Activated CD4-positive, alpha-beta memory T cell treated with anti-CD3 and anti-CD28 coated beads for 36 hours (primary cell): ENCODE data around the gene RGL4. TPM values are rescaled to one million over a fixed set of nuclear protein-coding genes. Genes with fewer than 3 reads are reported as not detected.
"Not testable (repeated sequence)": the region's sequence is repeated elsewhere in the genome, so short reads cannot be mapped to it uniquely, and the experiment has no call there.

ENCODE experiments used
- CTCF ChIA-PET: fragments of 350-600 bp; sonication (Branson Sonifier 250); formaldehyde crosslinking; loops from one replicate; lab custom pipeline; 2021; ENCODE audit warnings: antibody characterized with exemption, inconsistent platforms; lab: Charles Lee
- POLR2A ChIA-PET: fragments of 350-600 bp; sonication (Branson Sonifier 250); formaldehyde crosslinking; loops from one replicate; lab custom pipeline; 2021; ENCODE audit warnings: antibody characterized with exemption; lab: Charles Lee
- DNase-seq: peaks from one replicate; pipeline ENCODE4 v3.0.0-alpha.2; 2020
- H3K27ac Mint-ChIP-seq: one replicate; pipeline ENCODE4 v1.8.0; 2021; ENCODE audit warnings: mixed read lengths
- H3K27me3 Mint-ChIP-seq: one replicate; pipeline ENCODE4 v1.8.0; 2021; ENCODE audit warnings: mixed read lengths
- H3K36me3 Mint-ChIP-seq: one replicate; pipeline ENCODE4 v1.8.0; 2021; ENCODE audit warnings: mixed read lengths
- H3K4me1 Mint-ChIP-seq: one replicate; pipeline ENCODE4 v1.8.0; 2021; ENCODE audit warnings: low read depth, mixed read lengths
- H3K4me3 Mint-ChIP-seq: one replicate; pipeline ENCODE4 v1.8.0; 2021; ENCODE audit warnings: mild to moderate bottlenecking, mixed read lengths
- H3K9me3 Mint-ChIP-seq: one replicate; pipeline ENCODE4 v1.8.0; 2021; ENCODE audit warnings: mixed read lengths
- intact Hi-C: fragments of 100-400 bp; cut with micrococcal nuclease; formaldehyde crosslinking; loops from one replicate; pipeline ENCODE4 v1.15.1; 2023
- total RNA-seq, 2 experiments: library from RNA; stranded (reverse); gene quantifications; one replicate each; pipeline ENCODE4 v1.2.3, GENCODE V29; 2021

The RGL4 gene, protein sequence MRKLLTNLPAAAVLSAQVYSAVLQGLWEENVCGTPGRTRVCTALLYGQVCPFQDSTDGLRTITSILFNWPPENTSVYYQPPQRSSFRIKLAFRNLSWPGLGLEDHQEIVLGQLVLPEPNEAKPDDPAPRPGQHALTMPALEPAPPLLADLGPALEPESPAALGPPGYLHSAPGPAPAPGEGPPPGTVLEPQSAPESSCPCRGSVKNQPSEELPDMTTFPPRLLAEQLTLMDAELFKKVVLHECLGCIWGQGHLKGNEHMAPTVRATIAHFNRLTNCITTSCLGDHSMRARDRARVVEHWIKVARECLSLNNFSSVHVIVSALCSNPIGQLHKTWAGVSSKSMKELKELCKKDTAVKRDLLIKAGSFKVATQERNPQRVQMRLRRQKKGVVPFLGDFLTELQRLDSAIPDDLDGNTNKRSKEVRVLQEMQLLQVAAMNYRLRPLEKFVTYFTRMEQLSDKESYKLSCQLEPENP
- total RNA-seq, result 1 to 10 TPM; 7.7 to 9.1 TPM

DNA sequence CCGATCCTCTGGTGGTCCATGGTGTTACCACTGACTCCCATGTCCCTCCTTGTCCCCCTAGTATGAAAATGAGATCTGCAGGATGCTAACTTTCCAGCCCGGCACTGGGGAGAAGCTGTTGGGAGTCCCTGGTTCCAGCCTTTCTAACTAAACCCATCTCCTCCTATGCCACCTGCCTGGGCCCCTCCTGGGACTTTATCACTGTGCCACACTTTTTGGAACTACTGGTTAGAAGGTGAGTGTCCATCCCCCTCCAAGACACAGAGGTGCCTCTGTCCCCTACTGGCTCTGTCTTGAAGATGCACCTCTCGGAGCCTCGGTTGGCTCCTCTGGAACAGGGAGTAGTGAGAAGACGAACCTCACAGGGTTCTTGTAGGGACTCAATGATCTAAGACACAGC lies at the start of gene RGL4:
Gene RGL4, plus strand, starts transcription at position 301 of the 400 bp plus-strand sequence. CDS start 1,018 bp downstream, outside the sequence.
- intact Hi-C loops, result no loop called here
- no peak within 1 kb of the TSS for H3K27ac Mint-ChIP-seq
- peaks cover 13% of the 10 kb centered on the region for H3K36me3 Mint-ChIP-seq
- no peaks in the 10 kb centered on the region for H3K9me3 Mint-ChIP-seq
- peaks cover 10% of the 10 kb centered on the region for H3K4me1 Mint-ChIP-seq
- ChIA-PET CTCF (no interaction called here), POLR2A (no interaction called here)
- no peak for DNase-seq
- H3K4me3 Mint-ChIP-seq, result no peak within 1 kb of the TSS
- H3K27me3 Mint-ChIP-seq, result no peaks in the 10 kb centered on the region

DNA sequence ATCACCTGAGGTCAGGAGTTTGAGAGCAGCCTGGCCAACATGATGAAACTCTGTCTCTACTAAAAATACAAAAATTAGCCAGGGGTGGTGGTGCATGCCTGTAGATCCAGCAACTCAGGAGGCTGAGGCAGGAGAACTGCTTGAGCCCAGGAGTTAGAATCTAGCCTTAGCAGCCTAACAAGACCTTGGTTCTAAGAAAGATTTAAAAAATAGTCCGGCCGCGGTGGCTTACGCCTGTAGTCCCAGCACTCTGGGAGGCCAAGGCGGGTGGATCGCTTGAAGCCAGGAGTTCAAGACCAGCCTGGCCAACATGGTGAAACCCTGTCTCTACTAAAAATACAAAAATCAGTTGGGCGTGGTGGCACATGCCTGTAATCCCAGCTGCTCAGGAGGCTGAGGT lies 44.3 kb upstream of the RGL4 start:
- H3K36me3 Mint-ChIP-seq, CTCF ChIA-PET, H3K4me3 Mint-ChIP-seq, POLR2A ChIA-PET, H3K27me3 Mint-ChIP-seq, H3K9me3 Mint-ChIP-seq, intact Hi-C loops, H3K27ac Mint-ChIP-seq, DNase-seq, H3K4me1 Mint-ChIP-seq: not testable (repeated sequence)

DNA sequence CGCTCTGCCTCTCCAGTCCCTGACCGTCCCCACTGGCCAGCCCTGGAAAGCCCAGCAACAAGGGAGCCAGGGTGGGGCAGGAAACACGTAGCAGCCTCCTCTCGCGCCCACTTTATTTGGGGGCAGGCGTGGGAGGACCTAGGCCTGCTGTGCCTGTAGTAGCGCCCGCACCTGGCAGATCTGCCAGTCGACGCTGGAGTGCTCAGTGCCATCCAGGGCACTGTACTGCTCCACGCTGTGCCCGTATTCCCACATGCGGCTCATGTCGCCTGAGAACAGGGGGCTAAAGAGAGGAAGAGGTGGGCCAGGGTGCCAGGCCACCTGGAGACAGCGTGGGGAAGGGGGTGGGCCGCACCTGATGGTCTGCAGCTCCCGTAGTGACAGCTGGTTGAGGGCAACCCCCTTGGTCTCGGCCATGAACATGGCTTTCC lies 41.7 kb upstream of the RGL4 start:
- H3K36me3 Mint-ChIP-seq, result peaks cover 2% of the 10 kb centered on the region
- no peaks in the 10 kb centered on the region for H3K4me1 Mint-ChIP-seq
- no peaks in the 10 kb centered on the region for H3K9me3 Mint-ChIP-seq
- CTCF ChIA-PET, result no interaction called here
- intact Hi-C loops, result no loop called here
- H3K4me3 Mint-ChIP-seq, result no peak overlapping the region
- DNase-seq, result no peak
- POLR2A ChIA-PET, result no interaction called here
- H3K27ac Mint-ChIP-seq, result no peak overlapping the region
- H3K27me3 Mint-ChIP-seq, result no peaks in the 10 kb centered on the region

DNA sequence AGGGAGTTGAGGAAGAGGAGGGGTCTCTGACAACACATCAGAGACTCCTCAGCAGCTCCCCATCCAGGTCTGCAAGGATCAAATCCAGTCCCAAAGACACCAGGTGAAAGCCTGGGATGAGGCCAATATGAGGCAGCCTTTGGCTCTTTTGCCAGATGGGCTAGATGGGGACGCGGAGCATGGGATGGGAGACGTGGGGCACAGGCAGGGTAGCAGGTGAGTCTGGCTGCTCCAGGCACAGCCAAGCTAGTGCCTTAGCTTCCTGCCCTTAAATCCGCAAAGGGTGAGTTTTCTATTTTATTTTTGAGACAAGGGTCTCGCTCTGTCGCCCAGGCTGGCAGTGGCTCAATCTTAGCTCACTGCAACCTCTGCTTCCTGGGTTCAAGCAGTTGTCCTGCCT lies 39.1 kb upstream of the RGL4 start:
- H3K4me3 Mint-ChIP-seq, result no peak overlapping the region
- H3K27me3 Mint-ChIP-seq, result no peaks in the 10 kb centered on the region
- ChIA-PET POLR2A (no interaction called here), CTCF (no interaction called here)
- intact Hi-C loops, result no loop called here
- no peaks in the 10 kb centered on the region for H3K4me1 Mint-ChIP-seq
- H3K9me3 Mint-ChIP-seq, result no peaks in the 10 kb centered on the region
- no peak for DNase-seq
- no peak overlapping the region for H3K27ac Mint-ChIP-seq
- peaks cover 2% of the 10 kb centered on the region for H3K36me3 Mint-ChIP-seq

DNA sequence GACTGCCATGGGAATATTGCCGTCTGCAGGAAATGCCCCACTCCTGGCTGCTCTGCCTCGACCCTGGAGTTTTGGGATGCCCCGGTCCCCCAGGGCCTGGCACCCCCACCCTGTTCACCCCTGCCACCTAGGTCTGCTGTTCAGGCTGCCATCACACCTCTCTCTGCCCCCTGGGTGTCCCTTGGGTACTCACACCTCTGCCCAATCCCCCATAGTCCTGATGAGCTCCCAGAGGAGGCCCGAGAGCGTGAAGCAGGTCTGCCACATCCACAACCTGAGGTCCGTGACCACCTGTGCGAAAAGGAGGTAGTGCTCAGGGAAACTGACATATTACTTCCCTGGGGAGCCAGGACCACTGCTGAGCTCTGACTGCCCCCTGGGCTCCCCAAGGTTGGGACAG lies 38.5 kb upstream of the RGL4 start:
- H3K36me3 Mint-ChIP-seq, result peaks cover 2% of the 10 kb centered on the region
- intact Hi-C loops, result no loop called here
- CTCF ChIA-PET, result no interaction called here
- H3K27ac Mint-ChIP-seq, result no peak overlapping the region
- DNase-seq, result no peak
- no peaks in the 10 kb centered on the region for H3K9me3 Mint-ChIP-seq
- no peak overlapping the region for H3K4me3 Mint-ChIP-seq
- no peaks in the 10 kb centered on the region for H3K4me1 Mint-ChIP-seq
- POLR2A ChIA-PET, result no interaction called here
- H3K27me3 Mint-ChIP-seq, result no peaks in the 10 kb centered on the region

DNA sequence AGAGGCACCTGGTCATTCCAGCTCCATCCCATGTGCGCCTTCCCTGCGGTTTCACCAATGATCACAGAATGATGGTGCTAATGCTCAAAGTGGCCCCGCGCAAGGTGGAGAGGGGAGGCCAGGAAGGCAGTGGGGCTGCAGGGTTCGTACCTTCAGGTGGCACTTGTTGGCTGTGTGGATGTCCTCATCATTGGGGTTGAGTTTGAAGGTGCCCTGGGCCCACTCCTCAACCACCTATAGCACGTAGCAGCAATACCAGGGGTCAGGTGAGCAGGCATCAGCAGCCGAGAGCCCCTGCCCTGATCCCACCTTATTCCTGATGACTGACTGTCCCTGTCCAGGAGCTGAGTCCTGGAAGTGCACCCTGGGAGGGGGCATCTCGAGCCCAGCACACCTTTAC lies 38.1 kb upstream of the RGL4 start:
- no peaks in the 10 kb centered on the region for H3K27me3 Mint-ChIP-seq
- H3K9me3 Mint-ChIP-seq, result no peaks in the 10 kb centered on the region
- H3K36me3 Mint-ChIP-seq, result peaks cover 2% of the 10 kb centered on the region
- ChIA-PET POLR2A (no interaction called here), CTCF (no interaction called here)
- DNase-seq, result no peak
- no peak overlapping the region for H3K4me3 Mint-ChIP-seq
- intact Hi-C loops, result no loop called here
- no peaks in the 10 kb centered on the region for H3K4me1 Mint-ChIP-seq
- H3K27ac Mint-ChIP-seq, result no peak overlapping the region

DNA sequence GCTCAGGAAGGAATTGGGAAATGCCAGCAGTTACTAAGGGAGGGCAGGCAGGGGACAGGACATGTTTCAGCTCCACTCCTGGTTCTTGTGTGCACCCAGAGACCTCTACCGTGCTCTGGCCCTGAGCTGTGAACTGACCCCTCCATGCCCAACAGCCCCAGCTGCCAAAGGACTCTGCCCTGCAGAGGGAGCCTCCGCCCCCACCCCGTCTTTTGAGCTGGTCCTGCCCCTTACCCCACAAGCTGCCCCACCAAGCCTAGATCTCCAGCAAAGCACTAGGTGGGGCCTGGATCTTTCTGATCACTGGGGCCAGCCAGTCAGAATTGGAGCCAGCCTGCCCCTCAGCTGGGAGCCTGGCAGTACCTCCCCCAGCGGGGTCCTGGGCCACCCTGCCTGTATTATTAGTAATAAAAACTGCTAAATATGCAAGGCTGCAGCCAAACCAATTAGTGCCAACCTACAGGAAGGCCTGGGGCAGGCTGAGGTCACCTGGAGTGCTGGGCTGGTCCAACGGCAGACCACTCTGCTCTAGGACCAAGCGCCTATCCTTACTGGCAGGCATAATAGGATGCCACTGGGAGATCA lies 34.8 kb upstream of the RGL4 start:
- H3K36me3 Mint-ChIP-seq, result peaks cover 6% of the 10 kb centered on the region
- H3K27ac Mint-ChIP-seq, result no peak overlapping the region
- ChIA-PET POLR2A (no interaction called here), CTCF (no interaction called here)
- H3K27me3 Mint-ChIP-seq, result no peaks in the 10 kb centered on the region
- intact Hi-C loops, result no loop called here
- no peaks in the 10 kb centered on the region for H3K9me3 Mint-ChIP-seq
- H3K4me1 Mint-ChIP-seq, result no peaks in the 10 kb centered on the region
- no peak overlapping the region for H3K4me3 Mint-ChIP-seq
- no peak for DNase-seq

DNA sequence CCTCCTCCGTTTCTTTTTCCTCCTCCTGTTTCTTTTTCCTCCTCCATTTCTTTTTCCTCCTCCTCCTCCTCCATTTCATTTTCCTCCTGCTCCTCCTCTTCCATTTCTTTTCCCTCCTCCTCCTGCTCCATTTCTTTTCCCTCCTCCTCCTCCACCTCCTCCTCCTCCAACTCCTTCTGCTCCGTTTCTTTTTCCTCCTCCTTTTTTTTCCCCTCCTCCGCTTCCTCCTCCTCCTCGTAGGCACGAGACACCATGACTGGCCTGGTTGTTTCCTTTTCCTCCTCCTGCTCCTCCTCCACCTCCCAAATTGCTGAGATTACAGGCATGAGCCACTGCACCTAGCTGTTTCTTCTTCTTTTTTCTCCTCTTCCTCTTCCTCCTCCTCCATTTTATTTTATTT lies 33.1 kb upstream of the RGL4 start:
- ChIA-PET POLR2A (no interaction called here), CTCF (no interaction called here)
- Mint-ChIP-seq H3K27me3 (no peaks in the 10 kb centered on the region), H3K27ac (no peak overlapping the region), H3K36me3 (peaks cover 9% of the 10 kb centered on the region), H3K4me3 (no peak overlapping the region), H3K4me1 (no peaks in the 10 kb centered on the region), H3K9me3 (no peaks in the 10 kb centered on the region)
- DNase-seq, result no peak
- intact Hi-C loops, result no loop called here

DNA sequence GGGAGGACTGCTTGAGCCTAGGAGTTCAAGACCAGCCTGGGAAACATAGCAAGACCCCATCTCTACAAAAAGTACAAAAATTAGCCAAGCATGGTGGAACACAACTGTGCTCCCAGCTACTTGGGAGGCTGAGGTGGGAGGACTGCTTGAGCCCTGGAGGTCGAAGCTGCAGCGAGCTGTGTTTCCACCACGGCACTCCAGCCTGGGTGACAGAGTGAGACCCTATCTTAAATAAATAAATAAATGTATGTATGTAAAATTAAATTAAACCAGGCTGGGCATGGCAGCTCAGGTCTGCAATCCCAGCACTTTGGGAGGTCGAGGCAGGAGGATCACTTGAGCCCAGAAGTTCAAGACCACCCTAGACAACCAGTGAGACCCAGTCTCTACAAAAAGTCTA lies 30.4 kb upstream of the RGL4 start:
- DNase-seq, H3K4me3 Mint-ChIP-seq, POLR2A ChIA-PET, H3K9me3 Mint-ChIP-seq, CTCF ChIA-PET, H3K27me3 Mint-ChIP-seq, H3K4me1 Mint-ChIP-seq, intact Hi-C loops, H3K27ac Mint-ChIP-seq: not testable (repeated sequence)
- peaks cover 19% of the 10 kb centered on the region for H3K36me3 Mint-ChIP-seq

DNA sequence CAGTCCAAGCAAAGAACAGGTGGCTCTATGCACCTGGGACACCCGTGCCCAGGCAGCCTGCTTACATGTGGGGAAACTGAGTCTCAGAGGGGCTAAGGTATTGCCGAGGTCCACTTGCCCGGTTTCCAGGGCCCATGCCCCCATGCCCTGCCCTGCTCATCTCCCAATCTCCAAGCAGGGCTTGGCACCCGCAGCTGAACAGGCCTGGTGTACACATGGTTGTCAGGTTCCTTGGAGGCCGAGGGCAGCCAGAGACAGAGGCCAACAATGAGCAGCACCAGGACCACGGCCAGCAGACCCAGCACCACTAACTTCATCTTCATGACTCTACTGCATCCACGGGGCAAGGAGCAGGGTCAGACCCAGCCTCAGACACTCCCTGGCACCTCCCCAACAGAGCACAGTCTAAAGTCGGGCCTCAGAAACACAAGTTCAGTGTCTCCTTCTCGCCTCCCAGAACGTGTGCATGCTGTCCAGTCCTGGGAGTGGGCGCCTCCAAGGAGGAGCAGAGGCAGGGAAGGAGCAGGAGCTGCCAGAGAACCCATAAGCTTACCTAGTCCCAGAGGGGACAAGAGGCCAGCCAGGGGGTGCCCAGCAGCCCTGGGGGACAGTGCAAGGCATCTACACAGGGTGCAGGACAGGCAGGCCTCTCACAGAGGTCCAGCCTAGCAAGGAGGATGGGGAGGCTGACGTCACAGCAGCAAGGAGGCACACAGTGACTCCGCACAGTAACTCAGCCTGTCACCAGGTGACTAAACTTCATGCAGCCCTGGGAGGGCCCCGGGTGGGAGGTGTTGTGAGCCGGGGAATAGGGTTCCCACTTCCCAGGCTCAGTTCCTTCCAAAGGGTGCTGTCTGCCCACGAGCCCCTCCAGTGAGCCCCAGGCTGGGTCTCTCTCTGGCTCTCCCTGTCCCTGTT lies 20.2 kb upstream of the RGL4 start:
- Mint-ChIP-seq H3K27ac (no peak overlapping the region), H3K36me3 (peaks cover 5% of the 10 kb centered on the region), H3K27me3 (no peaks in the 10 kb centered on the region), H3K4me1 (no peaks in the 10 kb centered on the region), H3K4me3 (no peak overlapping the region), H3K9me3 (no peaks in the 10 kb centered on the region)
- intact Hi-C loops, result no loop called here
- no peak for DNase-seq
- POLR2A ChIA-PET, result no interaction called here
- CTCF ChIA-PET, result no interaction called here

DNA sequence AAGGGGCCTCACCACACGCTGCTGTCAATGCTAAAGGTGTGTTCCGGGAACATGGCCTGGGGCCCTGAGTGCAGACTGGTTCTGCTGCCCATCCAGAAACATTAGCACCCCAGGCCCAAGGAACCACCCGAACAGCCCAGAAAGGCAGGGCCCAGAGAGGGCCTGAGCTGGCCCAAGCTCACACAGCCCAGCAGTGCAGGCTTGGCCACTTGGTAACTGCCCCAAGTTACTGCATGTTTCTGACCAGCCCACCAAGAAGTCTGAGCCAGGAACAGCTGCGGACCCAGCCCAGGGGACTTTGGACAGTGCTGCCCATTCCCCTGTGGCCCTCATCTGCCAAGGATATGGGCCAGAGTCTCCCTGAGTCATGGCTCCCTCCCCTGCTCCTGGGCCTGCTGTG lies 19.4 kb upstream of the RGL4 start:
- intact Hi-C loops, H3K27me3 Mint-ChIP-seq, H3K4me3 Mint-ChIP-seq, H3K36me3 Mint-ChIP-seq, DNase-seq, POLR2A ChIA-PET, H3K4me1 Mint-ChIP-seq, H3K9me3 Mint-ChIP-seq, H3K27ac Mint-ChIP-seq, CTCF ChIA-PET: not testable (repeated sequence)

DNA sequence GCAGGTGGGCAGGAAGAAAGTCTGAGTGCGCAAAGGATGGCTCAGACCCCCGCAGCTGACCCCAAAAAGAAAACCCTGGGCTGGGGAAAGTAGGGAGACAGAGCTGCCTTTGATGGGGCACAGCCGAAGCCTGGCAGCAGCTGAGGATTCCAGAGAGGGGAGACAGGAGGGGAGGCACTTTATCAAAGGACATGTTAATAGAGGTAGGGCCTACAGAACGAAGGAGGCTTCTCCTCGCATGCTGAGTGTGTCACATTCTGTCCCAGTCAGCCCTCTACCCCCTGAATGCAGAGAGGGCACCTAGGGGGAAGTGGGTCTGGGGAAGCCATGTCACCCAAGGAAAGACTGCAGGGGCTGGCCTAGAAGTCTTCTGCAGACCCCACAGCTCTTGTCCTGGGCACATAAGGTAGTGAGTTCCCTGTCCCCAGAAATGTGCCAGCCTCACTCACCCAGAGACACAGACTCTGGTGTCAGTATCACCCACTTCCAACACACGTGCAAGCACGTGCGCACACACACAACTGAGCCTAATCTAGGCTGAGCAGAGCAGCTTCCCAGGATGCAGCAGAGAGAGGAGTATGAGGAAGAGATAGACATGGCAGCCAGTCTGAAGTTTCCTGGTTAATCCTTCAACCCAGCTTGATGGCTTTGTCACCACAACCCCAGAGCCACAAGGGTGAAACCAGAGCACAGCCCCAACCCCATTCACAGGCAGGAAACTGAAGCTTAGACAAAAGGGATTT lies 18.3 kb upstream of the RGL4 start:
- H3K4me3 Mint-ChIP-seq, POLR2A ChIA-PET, H3K27ac Mint-ChIP-seq, H3K9me3 Mint-ChIP-seq, H3K36me3 Mint-ChIP-seq, H3K27me3 Mint-ChIP-seq, CTCF ChIA-PET, intact Hi-C loops, H3K4me1 Mint-ChIP-seq, DNase-seq: not testable (repeated sequence)
